Endothelial cell of umbilical vein (primary cell): Measurements from ENCODE around the gene TMIGD2. TPM values are rescaled to one million over a fixed set of nuclear protein-coding genes. Genes with fewer than 3 reads are reported as not detected.

Source experiments
- BruUV-seq: library from RNA; stranded (reverse); fragments of 400-500 nt; replicated peaks from 2 replicates; lab custom pipeline; 2021; lab: Mats Ljungman, UMichigan
- CTCF ChIA-PET: fragments of 300-600, 350-600 bp; sonication (Branson Sonifier 250); formaldehyde crosslinking; loops from one replicate; lab custom pipeline; 2021; ENCODE audit warnings: antibody characterized with exemption, inconsistent platforms; lab: Charles Lee
- POLR2A ChIA-PET: fragments of 300-600, 350-600 bp; sonication (Branson Sonifier 250); formaldehyde crosslinking; loops from one replicate; lab custom pipeline; 2021; ENCODE audit warnings: antibody characterized with exemption, inconsistent platforms; lab: Charles Lee
- DNase-seq: peaks from one replicate; pipeline ENCODE4 v3.0.0-alpha.2; 2011; ENCODE audit warnings: low read depth, low spot score
- FAIRE-seq: peaks from 2 replicates; lab custom pipeline; 2011; peaks lifted over from hg19 to GRCh38; lab: Jason Lieb, UNC
- H2AFZ ChIP-seq: 2 replicates; pipeline ENCODE4 v1.6.0; 2012; ENCODE audit warnings: low read depth, low read length, control low read depth, inconsistent platforms
- H3K27ac ChIP-seq: 2 replicates; pipeline ENCODE4 v1.5.1; 2011; ENCODE audit warnings: low read depth, mild to moderate bottlenecking, control low read depth, low read length, moderate library complexity; ENCODE audit not compliant: insufficient read depth
- H3K27me3 ChIP-seq, 2 experiments: 2 replicates each; pipeline versions ENCODE4 v1.6.0 to v1.6.1; 2011; ENCODE audit warnings: low read length in 2 of 2, mixed read lengths in 1 of 2; ENCODE audit not compliant: control insufficient read depth in 2 of 2, insufficient read depth in 2 of 2
- H3K36me3 ChIP-seq, 2 experiments: 2 replicates in 1 of 2; 3 replicates in 1 of 2; pipeline ENCODE4 v1.5.1; 2011; ENCODE audit warnings: low read length in 2 of 2, mild to moderate bottlenecking in 1 of 2, moderate library complexity in 1 of 2; ENCODE audit not compliant: control insufficient read depth in 2 of 2, insufficient read depth in 2 of 2; ENCODE audit errors: extremely low read depth in 1 of 2
- H3K4me1 ChIP-seq: 3 replicates; pipeline ENCODE4 v1.5.1; 2011; ENCODE audit warnings: mild to moderate bottlenecking, low read length; ENCODE audit not compliant: control insufficient read depth, insufficient read depth; ENCODE audit errors: extremely low read depth
- H3K4me2 ChIP-seq: 2 replicates; pipeline ENCODE4 v1.6.1; 2011; ENCODE audit warnings: low read length, control low read depth, mixed read lengths; ENCODE audit not compliant: insufficient read depth
- H3K4me3 ChIP-seq, 3 experiments: fragments of 200-600 bp in 1 of 3; sonication (generic), shearing (Covaris generic) in 1 of 3; replicated peaks in 1 of 3; 2 replicates each; pipeline ENCODE4 v1.5.1; 2011 to 2016; ENCODE audit warnings: control low read depth in 3 of 3, low read length in 3 of 3, mild to moderate bottlenecking in 2 of 3, inconsistent platforms in 1 of 3, low read depth in 1 of 3, moderate library complexity in 1 of 3; ENCODE audit not compliant: insufficient read depth in 1 of 3
- H3K79me2 ChIP-seq: 2 replicates; pipeline ENCODE4 v1.6.0; 2012; ENCODE audit warnings: low read length, inconsistent platforms; ENCODE audit not compliant: control insufficient read depth, insufficient read depth
- H3K9ac ChIP-seq: replicated peaks from 2 replicates; pipeline ENCODE3; 2011; ENCODE audit warnings: low read length, control low read depth; ENCODE audit not compliant: insufficient read depth; ENCODE audit errors: extremely low read depth
- H3K9me1 ChIP-seq: replicated peaks from 3 replicates; pipeline ENCODE4 v1.6.0; 2011; ENCODE audit warnings: mild to moderate bottlenecking, low read length; ENCODE audit not compliant: control insufficient read depth, insufficient read depth; ENCODE audit errors: extremely low read depth
- H3K9me3 ChIP-seq: replicated peaks from 2 replicates; pipeline ENCODE4 v1.5.1; 2012; ENCODE audit warnings: low read length, inconsistent platforms; ENCODE audit not compliant: control insufficient read depth, insufficient read depth
- H4K20me1 ChIP-seq: replicated peaks from 2 replicates; pipeline ENCODE3; 2011; ENCODE audit warnings: mild to moderate bottlenecking, low read length; ENCODE audit not compliant: control insufficient read depth, insufficient read depth; ENCODE audit errors: extremely low read depth
- EZH2 ChIP-seq: IDR thresholded peaks from 2 replicates; pipeline ENCODE4 v1.6.1; 2012; ENCODE audit warnings: borderline replicate concordance, low read depth, mild to moderate bottlenecking, moderate library complexity, low read length, inconsistent platforms; ENCODE audit not compliant: severe bottlenecking
- FOS ChIP-seq: IDR thresholded peaks from 2 replicates; pipeline ENCODE4 v1.6.1; 2011; ENCODE audit warnings: mild to moderate bottlenecking, low read length, moderate library complexity, borderline replicate concordance; ENCODE audit not compliant: insufficient read depth
- GATA2 ChIP-seq: IDR thresholded peaks from 2 replicates; pipeline ENCODE4 v1.7.0; 2011; ENCODE audit warnings: low read depth, mild to moderate bottlenecking, moderate library complexity, mixed read lengths, low read length; ENCODE audit not compliant: insufficient read length, insufficient read depth
- JUN ChIP-seq: IDR thresholded peaks from 2 replicates; pipeline ENCODE4 v1.6.1; 2011; ENCODE audit warnings: borderline replicate concordance, low read depth; ENCODE audit not compliant: insufficient read length, insufficient read depth
- MYC ChIP-seq: IDR thresholded peaks from one replicate; pipeline ENCODE4 v1.6.1; 2011; ENCODE audit warnings: mild to moderate bottlenecking, low read depth, low read length
- POLR2A ChIP-seq: IDR thresholded peaks from 2 replicates; pipeline ENCODE4 v1.6.1; 2012; ENCODE audit warnings: low read depth, mild to moderate bottlenecking, control low read depth, low read length
- POLR2AphosphoS5 ChIP-seq: IDR thresholded peaks from 2 replicates; pipeline ENCODE4 v1.6.1; 2012; ENCODE audit warnings: low read depth, mild to moderate bottlenecking, control low read depth, low read length, moderate library complexity; ENCODE audit not compliant: insufficient read depth
- dilution Hi-C: fragments of 300-500 bp; cut with MboI; formaldehyde crosslinking; loops from one replicate; pipeline ENCODE4 v1.15.0; 2019; ENCODE audit warnings: low sequenced_read_pairs; ENCODE audit not compliant: extremely low pct_ligation_motif_present
- intact Hi-C: fragments of 100-400 bp; cut with micrococcal nuclease; formaldehyde crosslinking; loops from one replicate; pipeline ENCODE4 v1.10.0; 2022
- polyA plus RNA-seq, 4 experiments: library from polyadenylated mRNA; depleted of rRNA in 3 of 4; stranded (reverse) in 3 of 4; unstranded in 1 of 4; fragments of >200 nt; gene quantifications; 2 replicates each; pipeline versions ENCODE4 v1.2.1 to v1.2.3, GENCODE V29; 2011 to 2012; ENCODE audit warnings: missing spikeins in 1 of 4
- total RNA-seq: library from RNA; stranded (reverse); gene quantifications from 2 replicates; pipeline ENCODE4 v1.2.3, GENCODE V29; 2021
- TF ChIP-seq, protein P1 (sequence below), 2 donors: IDR thresholded peaks; 1 replicate in 1 of 2; 2 replicates in 1 of 2; pipeline ENCODE4 v1.5.1; 2011; ENCODE audit warnings: low read length in 2 of 2, mild to moderate bottlenecking in 2 of 2, moderate library complexity in 2 of 2, control low read depth in 1 of 2, inconsistent platforms in 1 of 2, low read depth in 1 of 2; ENCODE audit not compliant: insufficient read depth in 1 of 2; ENCODE audit errors: extremely low read depth in 1 of 2
- TF ChIP-seq, protein P2 (sequence below): IDR thresholded peaks from 2 replicates; pipeline ENCODE4 v1.6.1; 2011; ENCODE audit not compliant: insufficient read depth, insufficient read length

Gene TMIGD2
- total and polyA plus RNA-seq, 2 donors (not counting 3 experiments of a cell fraction or from before 2014, with no cell fraction given) = not detected

DNA sequence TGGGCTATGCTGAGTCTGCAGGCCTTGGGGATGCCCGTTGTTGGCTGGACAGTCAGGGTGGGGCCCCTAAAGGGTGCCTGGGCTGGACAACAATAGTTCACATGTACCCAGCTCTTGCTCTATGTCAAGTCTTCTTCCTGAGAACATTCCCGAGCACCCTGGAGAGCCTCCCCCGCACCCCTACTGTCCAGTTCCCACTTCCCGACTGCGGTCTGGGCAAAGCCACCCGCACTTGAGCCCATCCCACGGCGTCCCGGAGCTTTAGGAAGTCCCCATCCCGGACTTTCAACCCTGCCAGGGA lies 40.1 kb upstream of the TMIGD2 start:
- Histone ChIP-seq H3K4me3 (peak overlapping the region; percentile 31 to 62 (median 37)), H3K9me3 (no peaks in the 10 kb centered on the region), H3K9ac (peak overlapping the region; percentile 68), H3K27ac (peak overlapping the region; percentile 61), H3K4me1 (peaks cover 16% of the 10 kb centered on the region), H3K27me3 (no peaks in the 10 kb centered on the region), H4K20me1 (no peaks in the 10 kb centered on the region), H3K4me2 (peak overlapping the region; percentile 75), H3K9me1 (no peaks in the 10 kb centered on the region), H2AFZ (peak overlapping the region; percentile 70), H3K79me2 (no peaks in the 10 kb centered on the region), H3K36me3 (peaks cover 2% of the 10 kb centered on the region in 2 experiments)
- CTCF ChIA-PET = interaction anchor here (0.7 to 3.1 kb wide), 9 partner anchors 10 to 79 kb away, joined by 3 to 54 read pairs (median 7); partner anchors contain the start of gene SH3GL1
- FAIRE-seq (no peak), DNase-seq (no peak)
- intact Hi-C loops (no loop called here), dilution Hi-C loops (no loop called here)
- TF ChIP-seq JUN (no peak), GATA2 (no peak), FOS (no peak), POLR2AphosphoS5 (no peak), MYC (no peak), POLR2A (no peak), EZH2 (no peak)
- TF ChIP-seq, protein P1, sequence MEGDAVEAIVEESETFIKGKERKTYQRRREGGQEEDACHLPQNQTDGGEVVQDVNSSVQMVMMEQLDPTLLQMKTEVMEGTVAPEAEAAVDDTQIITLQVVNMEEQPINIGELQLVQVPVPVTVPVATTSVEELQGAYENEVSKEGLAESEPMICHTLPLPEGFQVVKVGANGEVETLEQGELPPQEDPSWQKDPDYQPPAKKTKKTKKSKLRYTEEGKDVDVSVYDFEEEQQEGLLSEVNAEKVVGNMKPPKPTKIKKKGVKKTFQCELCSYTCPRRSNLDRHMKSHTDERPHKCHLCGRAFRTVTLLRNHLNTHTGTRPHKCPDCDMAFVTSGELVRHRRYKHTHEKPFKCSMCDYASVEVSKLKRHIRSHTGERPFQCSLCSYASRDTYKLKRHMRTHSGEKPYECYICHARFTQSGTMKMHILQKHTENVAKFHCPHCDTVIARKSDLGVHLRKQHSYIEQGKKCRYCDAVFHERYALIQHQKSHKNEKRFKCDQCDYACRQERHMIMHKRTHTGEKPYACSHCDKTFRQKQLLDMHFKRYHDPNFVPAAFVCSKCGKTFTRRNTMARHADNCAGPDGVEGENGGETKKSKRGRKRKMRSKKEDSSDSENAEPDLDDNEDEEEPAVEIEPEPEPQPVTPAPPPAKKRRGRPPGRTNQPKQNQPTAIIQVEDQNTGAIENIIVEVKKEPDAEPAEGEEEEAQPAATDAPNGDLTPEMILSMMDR (IDR thresholded peaks at IDR 0.05; ENCODE audit: extremely low read depth in 1 of 2, insufficient read depth in 1 of 2, low read depth in 1 of 2, low read length in 2 of 2) = no peak
- TF ChIP-seq, protein P2, sequence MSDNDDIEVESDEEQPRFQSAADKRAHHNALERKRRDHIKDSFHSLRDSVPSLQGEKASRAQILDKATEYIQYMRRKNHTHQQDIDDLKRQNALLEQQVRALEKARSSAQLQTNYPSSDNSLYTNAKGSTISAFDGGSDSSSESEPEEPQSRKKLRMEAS = no peak
- POLR2A ChIA-PET = interaction anchor here (0.8 to 2.3 kb wide), 8 partner anchors 9 to 95 kb away, joined by 3 to 7 read pairs (median 4); partner anchors contain the start of gene YJU2
- TSS peak; percentile 96 for BruUV-seq
